Activated naive CD8-positive, alpha-beta T cell treated with anti-CD3 and anti-CD28 coated beads for 36 hours (primary cell): ENCODE measurements around the gene S100B. TPM values are rescaled to one million over a fixed set of nuclear protein-coding genes. Genes with fewer than 3 reads are reported as not detected.
"Not testable (repeated sequence)": the region's sequence is repeated elsewhere in the genome, so short reads cannot be mapped to it uniquely, and the experiment has no call there.

Experiments
- DNase-seq: peaks from one replicate; pipeline ENCODE4 v3.0.0; 2021
- H3K27ac Mint-ChIP-seq: one replicate; pipeline ENCODE4 v1.8.0; 2022; ENCODE audit warnings: mild to moderate bottlenecking, moderate library complexity, mixed read lengths
- H3K27me3 Mint-ChIP-seq: one replicate; pipeline ENCODE4 v1.8.0; 2022; ENCODE audit warnings: mild to moderate bottlenecking, mixed read lengths
- H3K36me3 Mint-ChIP-seq: one replicate; pipeline ENCODE4 v1.8.0; 2021; ENCODE audit warnings: mild to moderate bottlenecking, mixed read lengths
- H3K4me1 Mint-ChIP-seq: one replicate; pipeline ENCODE4 v1.8.0; 2021; ENCODE audit warnings: mixed read lengths
- H3K4me3 Mint-ChIP-seq: one replicate; pipeline ENCODE4 v1.8.0; 2022; ENCODE audit warnings: mild to moderate bottlenecking, moderate library complexity, mixed read lengths
- H3K9me3 Mint-ChIP-seq: one replicate; pipeline ENCODE4 v1.8.0; 2022; ENCODE audit warnings: mixed read lengths
- total RNA-seq, 2 experiments: library from RNA; stranded (reverse); gene quantifications; one replicate each; pipeline ENCODE4 v1.2.3, GENCODE V29; 2021

S100B gene
- total RNA-seq, 2 experiments from 2014 or later: 8.7 to 10.5 TPM

- Mint-ChIP-seq H3K4me1 (peaks cover 33% of the 10 kb centered on the region), H3K4me3 (no peak overlapping the region), H3K36me3 (peaks cover 3% of the 10 kb centered on the region), H3K27me3 (no peaks in the 10 kb centered on the region), H3K27ac (peak overlapping the region; percentile 79), H3K9me3 (peaks cover under 1% of the 10 kb centered on the region)
- DNase-seq: no peak
These were observed 6.0 kb downstream of the S100B start for GRCh38 chr21:46598581-46599572.

- Mint-ChIP-seq H3K27ac (no peak overlapping the region), H3K9me3 (peaks cover 7% of the 10 kb centered on the region)
These were observed 7.0 kb downstream of the S100B start for GRCh38 chr21:46597896-46598343.

GRCh38 chr21:46597031-46597430 lies 7.9 kb downstream of the S100B start:
- Mint-ChIP-seq H3K36me3 (peaks cover 5% of the 10 kb centered on the region), H3K9me3 (peaks cover 8% of the 10 kb centered on the region), H3K4me3 (no peak overlapping the region), H3K27ac (no peak overlapping the region), H3K27me3 (no peaks in the 10 kb centered on the region), H3K4me1 (peaks cover 25% of the 10 kb centered on the region)
- no peak for DNase-seq

More at GRCh38 chr21:46597896-46598343, 7.0 kb downstream of the S100B start:
- no peak for DNase-seq
- no peak overlapping the region for H3K4me3 Mint-ChIP-seq
- peaks cover 33% of the 10 kb centered on the region for H3K4me1 Mint-ChIP-seq
- peaks cover 4% of the 10 kb centered on the region for H3K36me3 Mint-ChIP-seq
- no peaks in the 10 kb centered on the region for H3K27me3 Mint-ChIP-seq

GRCh38 chr21:46596201-46596600 lies 8.7 kb downstream of the S100B start:
- Mint-ChIP-seq H3K27me3 (no peaks in the 10 kb centered on the region), H3K4me1 (peaks cover 19% of the 10 kb centered on the region), H3K9me3 (peaks cover 11% of the 10 kb centered on the region), H3K27ac (no peak overlapping the region), H3K4me3 (no peak overlapping the region), H3K36me3 (peaks cover 5% of the 10 kb centered on the region)
- DNase-seq: no peak

GRCh38 chr21:46594276-46594675 lies 10.6 kb downstream of the S100B start:
- H3K27ac Mint-ChIP-seq: no peak overlapping the region
- H3K4me1 Mint-ChIP-seq: peaks cover 8% of the 10 kb centered on the region
- H3K9me3 Mint-ChIP-seq: peaks cover 19% of the 10 kb centered on the region
- H3K36me3 Mint-ChIP-seq: peaks cover 6% of the 10 kb centered on the region
- no peak for DNase-seq
- no peak overlapping the region for H3K4me3 Mint-ChIP-seq
- H3K27me3 Mint-ChIP-seq: no peaks in the 10 kb centered on the region

GRCh38 chr21:46585191-46585953 lies 19.5 kb downstream of the S100B start:
- Mint-ChIP-seq H3K27me3 (no peaks in the 10 kb centered on the region), H3K27ac (no peak overlapping the region), H3K4me1 (peaks cover 19% of the 10 kb centered on the region), H3K9me3 (peaks cover 41% of the 10 kb centered on the region), H3K36me3 (peaks cover 33% of the 10 kb centered on the region), H3K4me3 (no peak overlapping the region)
- DNase-seq: no peak

- no peak for DNase-seq
- no peaks in the 10 kb centered on the region for H3K27me3 Mint-ChIP-seq
- H3K36me3 Mint-ChIP-seq: peaks cover 60% of the 10 kb centered on the region
- H3K9me3 Mint-ChIP-seq: peaks cover 50% of the 10 kb centered on the region
- peaks cover 9% of the 10 kb centered on the region for H3K4me1 Mint-ChIP-seq
- H3K27ac Mint-ChIP-seq: no peak overlapping the region
- no peak overlapping the region for H3K4me3 Mint-ChIP-seq
These were observed 23.0 kb downstream of the S100B start for GRCh38 chr21:46581780-46582307.

GRCh38 chr21:46579394-46579793 lies 25.5 kb downstream of the S100B start:
- Mint-ChIP-seq H3K9me3 (peaks cover 43% of the 10 kb centered on the region), H3K36me3 (peaks cover 58% of the 10 kb centered on the region)

GRCh38 chr21:46577786-46578185 lies 27.1 kb downstream of the S100B start:
- Mint-ChIP-seq H3K36me3 (peaks cover 59% of the 10 kb centered on the region), H3K4me1 (peaks cover 14% of the 10 kb centered on the region), H3K9me3 (peaks cover 47% of the 10 kb centered on the region)
- H3K4me3 Mint-ChIP-seq, H3K27ac Mint-ChIP-seq, H3K27me3 Mint-ChIP-seq, DNase-seq: not testable (repeated sequence)

More at GRCh38 chr21:46579394-46579793, 25.5 kb downstream of the S100B start:
- not testable (repeated sequence) for H3K27me3 Mint-ChIP-seq, DNase-seq, H3K4me3 Mint-ChIP-seq, H3K27ac Mint-ChIP-seq
- peaks cover 11% of the 10 kb centered on the region for H3K4me1 Mint-ChIP-seq

GRCh38 chr21:46572850-46573249 lies 32.0 kb downstream of the S100B start:
- H3K27ac Mint-ChIP-seq: no peak overlapping the region
- peaks cover 27% of the 10 kb centered on the region for H3K4me1 Mint-ChIP-seq

GRCh38 chr21:46570631-46571030 lies 34.3 kb downstream of the S100B start:
- Mint-ChIP-seq H3K4me1 (peaks cover 37% of the 10 kb centered on the region), H3K27me3 (no peaks in the 10 kb centered on the region), H3K4me3 (no peak overlapping the region), H3K27ac (no peak overlapping the region), H3K9me3 (peaks cover 21% of the 10 kb centered on the region), H3K36me3 (peaks cover 61% of the 10 kb centered on the region)
- no peak for DNase-seq

More at GRCh38 chr21:46572850-46573249, 32.0 kb downstream of the S100B start:
- H3K27me3 Mint-ChIP-seq: no peaks in the 10 kb centered on the region
- H3K4me3 Mint-ChIP-seq: no peak overlapping the region
- no peak for DNase-seq
- peaks cover 53% of the 10 kb centered on the region for H3K36me3 Mint-ChIP-seq
- H3K9me3 Mint-ChIP-seq: peaks cover 30% of the 10 kb centered on the region

- H3K36me3 Mint-ChIP-seq: peaks cover 65% of the 10 kb centered on the region
These were observed 34.8 kb downstream of the S100B start for GRCh38 chr21:46570119-46570518.

GRCh38 chr21:46569081-46569480 lies 35.8 kb downstream of the S100B start:
- Mint-ChIP-seq H3K27ac (peak overlapping the region; percentile 48), H3K9me3 (peaks cover 19% of the 10 kb centered on the region), H3K36me3 (peaks cover 66% of the 10 kb centered on the region), H3K4me3 (no peak overlapping the region), H3K27me3 (no peaks in the 10 kb centered on the region), H3K4me1 (peaks cover 39% of the 10 kb centered on the region)
- no peak for DNase-seq

More at GRCh38 chr21:46570119-46570518, 34.8 kb downstream of the S100B start:
- H3K4me3 Mint-ChIP-seq: no peak overlapping the region
- no peaks in the 10 kb centered on the region for H3K27me3 Mint-ChIP-seq
- no peak for DNase-seq
- peaks cover 21% of the 10 kb centered on the region for H3K9me3 Mint-ChIP-seq
- no peak overlapping the region for H3K27ac Mint-ChIP-seq
- H3K4me1 Mint-ChIP-seq: peaks cover 40% of the 10 kb centered on the region

GRCh38 chr21:46568562-46568961 lies 36.3 kb downstream of the S100B start:
- Mint-ChIP-seq H3K9me3 (peaks cover 14% of the 10 kb centered on the region), H3K27ac (no peak overlapping the region), H3K4me3 (no peak overlapping the region), H3K4me1 (peaks cover 39% of the 10 kb centered on the region), H3K36me3 (peaks cover 63% of the 10 kb centered on the region), H3K27me3 (no peaks in the 10 kb centered on the region)
- DNase-seq: no peak

GRCh38 chr21:46567348-46567747 lies 37.5 kb downstream of the S100B start:
- H3K36me3 Mint-ChIP-seq: peaks cover 61% of the 10 kb centered on the region
- no peaks in the 10 kb centered on the region for H3K27me3 Mint-ChIP-seq
- H3K27ac Mint-ChIP-seq: no peak overlapping the region
- DNase-seq: no peak
- peaks cover 9% of the 10 kb centered on the region for H3K9me3 Mint-ChIP-seq
- no peak overlapping the region for H3K4me3 Mint-ChIP-seq
- H3K4me1 Mint-ChIP-seq: peaks cover 43% of the 10 kb centered on the region
